ENCODE measurements around the gene HRCT1. TPM values are rescaled to one million over a fixed set of nuclear protein-coding genes. Genes with fewer than 3 reads are reported as not detected.

HRCT1 gene
- total RNA-seq, 4 donors from 2014 or later, result 4.0 to 32.7 (median 17.0) TPM

DNA sequence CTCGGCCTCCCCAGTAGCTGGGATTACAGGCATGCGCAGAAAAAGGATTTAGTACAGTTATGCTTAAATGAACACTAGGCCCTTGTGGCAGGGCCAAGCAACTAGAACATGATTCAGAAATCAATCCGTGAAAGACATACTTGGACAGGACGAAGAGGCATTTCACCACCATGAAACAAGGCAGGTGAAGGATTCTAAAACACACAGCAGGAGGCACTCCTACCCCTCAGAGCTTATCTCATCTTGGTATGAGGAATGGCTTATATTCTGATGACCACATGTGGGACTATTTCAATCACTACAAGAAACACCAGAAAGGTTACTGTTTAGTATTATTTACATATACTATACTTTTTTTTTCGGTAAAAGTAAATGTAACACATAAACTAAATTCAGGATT is 36.3 kb downstream of the HRCT1 start:
- Histone ChIP-seq H3K9me3 (no peaks in the 10 kb centered on the region), H3K27me3 (no peaks in the 10 kb centered on the region), H3K4me1 (peaks cover 0 to 14% (median 4%) of the 10 kb centered on the region in 3 donors), H3K27ac (no peak overlapping the region), H3K36me3 (no peaks in the 10 kb centered on the region), H3K4me3 (no peak overlapping the region)
- TF ChIP-seq EP300 (IDR thresholded peaks at IDR 0.05) (no peak), POLR2AphosphoS5 (IDR thresholded peaks at IDR 0.05) (no peak)
- TF ChIP-seq, protein P1, sequence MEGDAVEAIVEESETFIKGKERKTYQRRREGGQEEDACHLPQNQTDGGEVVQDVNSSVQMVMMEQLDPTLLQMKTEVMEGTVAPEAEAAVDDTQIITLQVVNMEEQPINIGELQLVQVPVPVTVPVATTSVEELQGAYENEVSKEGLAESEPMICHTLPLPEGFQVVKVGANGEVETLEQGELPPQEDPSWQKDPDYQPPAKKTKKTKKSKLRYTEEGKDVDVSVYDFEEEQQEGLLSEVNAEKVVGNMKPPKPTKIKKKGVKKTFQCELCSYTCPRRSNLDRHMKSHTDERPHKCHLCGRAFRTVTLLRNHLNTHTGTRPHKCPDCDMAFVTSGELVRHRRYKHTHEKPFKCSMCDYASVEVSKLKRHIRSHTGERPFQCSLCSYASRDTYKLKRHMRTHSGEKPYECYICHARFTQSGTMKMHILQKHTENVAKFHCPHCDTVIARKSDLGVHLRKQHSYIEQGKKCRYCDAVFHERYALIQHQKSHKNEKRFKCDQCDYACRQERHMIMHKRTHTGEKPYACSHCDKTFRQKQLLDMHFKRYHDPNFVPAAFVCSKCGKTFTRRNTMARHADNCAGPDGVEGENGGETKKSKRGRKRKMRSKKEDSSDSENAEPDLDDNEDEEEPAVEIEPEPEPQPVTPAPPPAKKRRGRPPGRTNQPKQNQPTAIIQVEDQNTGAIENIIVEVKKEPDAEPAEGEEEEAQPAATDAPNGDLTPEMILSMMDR (IDR thresholded peaks at IDR 0.05), result no peak
- no peak for ATAC-seq
- 66 to 70% methylated on average over 2 to 3 of the region's 5 CpGs for WGBS, 2 donors (ENCODE audit: low coverage in 1 of 2)

DNA sequence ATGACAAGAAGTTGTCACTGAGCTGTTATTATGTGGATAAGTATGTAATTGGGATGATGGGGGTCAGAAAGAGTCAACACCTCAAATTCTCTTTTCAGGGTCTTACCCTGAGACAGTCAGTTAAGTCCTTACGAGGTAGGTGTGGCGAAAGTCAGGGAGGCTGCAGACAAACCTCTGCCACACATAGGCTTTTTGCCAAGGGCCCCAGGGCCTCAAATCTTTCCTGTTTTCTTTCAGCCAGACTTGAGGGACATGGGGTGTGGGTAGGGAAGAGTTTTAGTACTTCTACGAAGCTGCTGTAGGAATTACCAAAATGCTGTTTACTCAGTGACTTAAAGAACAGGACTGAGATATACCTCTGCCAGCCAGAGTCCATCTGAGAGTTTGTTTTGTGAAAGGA is 38.2 kb downstream of the HRCT1 start:
- H3K27me3 ChIP-seq, result no peaks in the 10 kb centered on the region
- H3K4me3 ChIP-seq, result no peak overlapping the region
- H3K4me1 ChIP-seq, result peaks cover 0 to 14% (median 4%) of the 10 kb centered on the region in 3 donors
- no peaks in the 10 kb centered on the region for H3K9me3 ChIP-seq
- ATAC-seq, result no peak
- no peaks in the 10 kb centered on the region for H3K36me3 ChIP-seq
- WGBS, 2 donors (ENCODE audit: low coverage in 1 of 2), result 94 to 96% methylated on average over 2 to 3 of the region's 3 CpGs
- TF ChIP-seq POLR2AphosphoS5 (IDR thresholded peaks at IDR 0.05) (no peak), EP300 (IDR thresholded peaks at IDR 0.05) (no peak), POLR2A (IDR thresholded peaks at IDR 0.05) (no peak)
- TF ChIP-seq, protein P1 (IDR thresholded peaks at IDR 0.05), result no peak
- H3K27ac ChIP-seq, result no peak overlapping the region

DNA sequence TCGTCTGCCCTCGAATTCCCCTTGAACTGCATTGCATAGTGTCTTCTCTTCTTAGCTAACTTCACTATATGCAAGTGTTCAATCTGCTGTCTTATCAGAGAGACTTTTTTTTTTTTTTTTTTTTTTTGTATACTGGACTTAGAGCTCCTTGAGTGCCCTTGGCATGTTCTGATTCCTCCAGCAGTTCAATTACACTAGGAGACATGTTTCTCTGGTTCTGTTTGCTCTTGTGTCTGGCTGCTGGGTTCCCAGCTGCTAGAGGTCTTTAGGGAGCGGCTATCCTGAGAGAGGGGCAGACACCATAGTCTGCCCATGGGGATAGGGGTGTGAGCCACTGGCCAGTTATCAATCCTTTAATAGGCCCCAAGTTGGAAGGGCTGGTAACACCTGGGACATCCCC is 38.8 kb downstream of the HRCT1 start:
- no peak for ATAC-seq
- Histone ChIP-seq H3K27ac (peak overlapping the region in 2 of 4 donors; percentile 14 to 22), H3K4me1 (peaks cover 0 to 14% (median 4%) of the 10 kb centered on the region in 3 donors), H3K27me3 (no peaks in the 10 kb centered on the region), H3K4me3 (no peak overlapping the region), H3K36me3 (no peaks in the 10 kb centered on the region), H3K9me3 (no peaks in the 10 kb centered on the region)
- TF ChIP-seq EP300 (IDR thresholded peaks at IDR 0.05) (no peak), POLR2AphosphoS5 (IDR thresholded peaks at IDR 0.05) (no peak), POLR2A (IDR thresholded peaks at IDR 0.05) (no peak)
- TF ChIP-seq, protein P1 (IDR thresholded peaks at IDR 0.05), result no peak
- 69 to 71% methylated on average over 2 of the region's 3 CpGs for WGBS, 2 donors (ENCODE audit: low coverage in 1 of 2)

DNA sequence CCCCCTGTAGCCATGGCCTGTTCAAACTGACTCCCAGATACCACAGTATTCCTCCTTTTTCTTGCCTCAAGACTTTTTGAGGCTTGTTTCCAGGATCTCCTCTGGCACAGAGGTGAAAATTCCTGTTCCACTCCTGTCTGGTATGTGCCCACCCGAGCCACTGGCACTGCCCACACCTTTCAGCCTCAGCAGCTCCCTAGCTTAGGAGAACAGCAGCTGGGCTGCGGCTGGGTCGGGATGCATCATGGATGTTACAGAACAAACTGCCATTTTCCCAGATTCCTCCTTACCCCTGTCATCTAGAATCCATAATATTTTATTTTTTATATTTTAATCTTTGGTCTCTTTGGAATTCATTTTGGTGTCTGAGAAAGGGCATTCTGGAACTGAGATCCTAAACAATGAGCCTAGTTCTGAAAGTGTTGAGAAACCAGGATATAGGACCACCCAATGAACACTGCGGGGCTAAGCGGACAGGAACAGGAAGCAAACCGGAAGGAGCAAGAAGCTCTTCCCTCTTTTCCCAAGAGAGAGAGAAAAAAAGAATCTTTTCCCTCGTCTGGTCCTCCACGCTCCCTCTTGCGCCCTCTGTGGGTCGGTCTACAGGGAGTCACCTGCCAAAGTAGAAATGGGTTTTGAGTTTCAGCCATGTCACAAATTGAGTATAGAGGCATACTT is 39.5 kb downstream of the HRCT1 start:
- peak; percentile 82 for ATAC-seq
- peak overlapping the region in 2 of 4 donors; percentile 14 to 22 for H3K27ac ChIP-seq
- no peaks in the 10 kb centered on the region for H3K27me3 ChIP-seq
- H3K4me3 ChIP-seq, result peak overlapping the region in 1 of 2 donors; percentile 24
- H3K36me3 ChIP-seq, result no peaks in the 10 kb centered on the region
- 26% methylated on average over 10 of the region's 10 CpGs; no CpG with 5 or more reads in 1 of the 2 donors for WGBS, 2 donors (ENCODE audit: low coverage in 1 of 2)
- H3K9me3 ChIP-seq, result no peaks in the 10 kb centered on the region
- TF ChIP-seq, protein P1 (IDR thresholded peaks at IDR 0.05), result peak; percentile 77 to 87 (median 83)
- no peak for TF ChIP-seq EP300 (IDR thresholded peaks at IDR 0.05)
- TF ChIP-seq POLR2AphosphoS5 (IDR thresholded peaks at IDR 0.05), result peak; percentile 61
- no peak for TF ChIP-seq POLR2A (IDR thresholded peaks at IDR 0.05)
- peaks cover 0 to 14% (median 4%) of the 10 kb centered on the region in 3 donors for H3K4me1 ChIP-seq

DNA sequence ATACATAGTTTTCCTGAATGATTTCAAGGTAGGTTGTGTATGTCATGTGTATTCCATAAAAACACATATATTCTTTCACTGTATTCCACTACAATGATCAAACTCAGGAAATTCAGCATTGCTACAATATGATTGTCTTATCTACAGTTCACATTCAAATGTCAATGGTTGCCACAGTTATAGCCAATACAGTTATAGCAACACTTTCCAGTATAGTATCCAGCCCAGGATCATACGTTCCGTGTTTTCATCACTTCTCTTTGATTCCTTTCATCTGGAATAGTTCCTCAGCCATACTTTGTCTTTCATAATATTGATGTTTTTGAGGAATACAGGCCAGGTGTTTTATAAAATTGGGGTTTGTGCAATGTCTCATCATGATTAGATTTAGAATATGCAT is 42.4 kb downstream of the HRCT1 start:
- Histone ChIP-seq H3K9me3 (no peaks in the 10 kb centered on the region), H3K27ac (no peak overlapping the region), H3K27me3 (peaks cover 1% of the 10 kb centered on the region), H3K4me1 (peaks cover 0 to 14% (median 4%) of the 10 kb centered on the region in 3 donors), H3K36me3 (no peaks in the 10 kb centered on the region), H3K4me3 (no peak overlapping the region)
- 50 to 85% methylated on average over 2 of the region's 2 CpGs for WGBS, 2 donors (ENCODE audit: low coverage in 1 of 2)
- ATAC-seq, result no peak
- TF ChIP-seq, protein P1 (IDR thresholded peaks at IDR 0.05), result no peak
- TF ChIP-seq POLR2A (IDR thresholded peaks at IDR 0.05) (no peak), POLR2AphosphoS5 (IDR thresholded peaks at IDR 0.05) (no peak), EP300 (IDR thresholded peaks at IDR 0.05) (no peak)

All from gastroesophageal sphincter (tissue), 4 donors.